Upper lobe of right lung (tissue), 1 donor: ENCODE results near the gene VSIG2. TPM values are rescaled to one million over a fixed set of nuclear protein-coding genes. Genes with fewer than 3 reads are reported as not detected.

Experiments used
- ATAC-seq: fragments of 200-7000 bp; cut with Tn5 transposase; one replicate; pipeline ENCODE4 v1.9.1; 2020; ENCODE audit warnings: mild to moderate bottlenecking, moderate library complexity
- DNase-seq: peaks from one replicate; pipeline ENCODE4 v3.0.0-alpha.2; 2020
- H3K27ac ChIP-seq: fragments of 200-600 bp; one replicate; pipeline ENCODE4 v1.8.0; 2022
- H3K27me3 ChIP-seq: fragments of 200-600 bp; one replicate; pipeline ENCODE4 v1.8.0; 2022; ENCODE audit warnings: mild to moderate bottlenecking
- H3K36me3 ChIP-seq: fragments of 200-600 bp; one replicate; pipeline ENCODE4 v1.8.0; 2022
- H3K4me1 ChIP-seq: fragments of 200-600 bp; one replicate; pipeline ENCODE4 v1.8.0; 2022
- H3K4me3 ChIP-seq: fragments of 200-600 bp; one replicate; pipeline ENCODE4 v1.8.0; 2022; ENCODE audit warnings: mild to moderate bottlenecking
- H3K9me3 ChIP-seq: fragments of 200-600 bp; one replicate; pipeline ENCODE4 v1.8.0; 2022
- intact Hi-C: fragments of 100-400 bp; cut with DNase I; formaldehyde crosslinking; loops from one replicate; pipeline ENCODE4 v1.11.0; 2022
- total RNA-seq: library from RNA; stranded (reverse); fragmentation: NEBNext Ultra II Directional; extraction: Animal tissue kit (Norgen Biotek cat#: 25700); gene quantifications from one replicate; pipeline ENCODE4 v1.2.1, GENCODE V29; 2021
- TF ChIP-seq, protein P1 (sequence below): fragments of 200-600 bp; IDR thresholded peaks from one replicate; pipeline ENCODE4 v1.8.0; 2022; ENCODE audit warnings: antibody characterized with exemption
- donor health status: DM: no; HTN: yes; CAD: no; lungs with severe emphysema.

Gene VSIG2
- total RNA-seq, 1 donor from 2014 or later, result 40.1 TPM

DNA sequence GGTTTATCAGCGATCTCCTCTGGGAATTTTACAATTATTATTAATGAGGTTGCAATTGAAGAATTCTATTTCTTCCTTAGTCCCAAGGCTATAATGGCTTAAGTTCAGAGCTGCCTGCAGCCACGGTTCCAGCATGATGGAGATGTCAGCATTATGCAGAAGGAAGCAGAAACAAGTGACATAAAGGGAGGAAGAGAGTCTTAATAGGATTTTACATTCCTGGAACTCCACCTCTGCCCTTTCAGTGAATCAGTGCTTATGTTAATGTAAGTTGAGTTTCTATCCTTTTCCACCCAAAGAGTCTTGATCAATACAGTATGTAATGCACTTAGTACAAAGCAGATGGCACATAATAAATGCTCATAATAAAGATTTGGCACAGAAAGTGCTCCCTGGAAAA, 23.9 kb downstream of the VSIG2 start:
- no peak for ATAC-seq
- no peak for DNase-seq
- Histone ChIP-seq H3K36me3 (no peaks in the 10 kb centered on the region), H3K27ac (no peak overlapping the region), H3K9me3 (no peaks in the 10 kb centered on the region), H3K27me3 (no peaks in the 10 kb centered on the region), H3K4me3 (no peak overlapping the region), H3K4me1 (peaks cover 13% of the 10 kb centered on the region)
- intact Hi-C loops, result no loop called here
- TF ChIP-seq, protein P1, sequence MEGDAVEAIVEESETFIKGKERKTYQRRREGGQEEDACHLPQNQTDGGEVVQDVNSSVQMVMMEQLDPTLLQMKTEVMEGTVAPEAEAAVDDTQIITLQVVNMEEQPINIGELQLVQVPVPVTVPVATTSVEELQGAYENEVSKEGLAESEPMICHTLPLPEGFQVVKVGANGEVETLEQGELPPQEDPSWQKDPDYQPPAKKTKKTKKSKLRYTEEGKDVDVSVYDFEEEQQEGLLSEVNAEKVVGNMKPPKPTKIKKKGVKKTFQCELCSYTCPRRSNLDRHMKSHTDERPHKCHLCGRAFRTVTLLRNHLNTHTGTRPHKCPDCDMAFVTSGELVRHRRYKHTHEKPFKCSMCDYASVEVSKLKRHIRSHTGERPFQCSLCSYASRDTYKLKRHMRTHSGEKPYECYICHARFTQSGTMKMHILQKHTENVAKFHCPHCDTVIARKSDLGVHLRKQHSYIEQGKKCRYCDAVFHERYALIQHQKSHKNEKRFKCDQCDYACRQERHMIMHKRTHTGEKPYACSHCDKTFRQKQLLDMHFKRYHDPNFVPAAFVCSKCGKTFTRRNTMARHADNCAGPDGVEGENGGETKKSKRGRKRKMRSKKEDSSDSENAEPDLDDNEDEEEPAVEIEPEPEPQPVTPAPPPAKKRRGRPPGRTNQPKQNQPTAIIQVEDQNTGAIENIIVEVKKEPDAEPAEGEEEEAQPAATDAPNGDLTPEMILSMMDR, result no peak

DNA sequence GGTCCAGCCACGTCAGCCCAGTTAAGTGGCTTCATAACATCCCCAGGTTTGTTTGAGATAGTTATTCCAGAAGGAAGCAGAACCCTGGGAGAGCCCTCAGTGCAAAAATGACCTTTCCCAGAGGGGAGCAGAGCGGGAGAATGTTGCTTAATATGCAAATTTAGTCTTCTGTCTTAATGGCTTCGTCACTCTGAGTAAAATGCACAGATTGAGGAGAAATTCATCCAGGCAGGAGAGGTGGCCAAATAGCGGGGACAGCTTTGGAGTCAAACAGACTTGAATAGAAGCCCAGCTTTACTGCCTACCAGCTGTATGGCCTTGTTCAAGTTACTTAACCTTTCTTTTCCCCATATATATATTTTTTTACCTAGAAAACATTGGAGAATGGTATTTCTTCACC, 24.6 kb downstream of the VSIG2 start:
- Histone ChIP-seq H3K4me3 (no peak overlapping the region), H3K27ac (peak overlapping the region; percentile 30), H3K4me1 (peaks cover 13% of the 10 kb centered on the region), H3K27me3 (no peaks in the 10 kb centered on the region), H3K9me3 (no peaks in the 10 kb centered on the region), H3K36me3 (no peaks in the 10 kb centered on the region)
- intact Hi-C loops, result no loop called here
- ATAC-seq (no peak), DNase-seq (no peak)
- TF ChIP-seq, protein P1, result no peak

DNA sequence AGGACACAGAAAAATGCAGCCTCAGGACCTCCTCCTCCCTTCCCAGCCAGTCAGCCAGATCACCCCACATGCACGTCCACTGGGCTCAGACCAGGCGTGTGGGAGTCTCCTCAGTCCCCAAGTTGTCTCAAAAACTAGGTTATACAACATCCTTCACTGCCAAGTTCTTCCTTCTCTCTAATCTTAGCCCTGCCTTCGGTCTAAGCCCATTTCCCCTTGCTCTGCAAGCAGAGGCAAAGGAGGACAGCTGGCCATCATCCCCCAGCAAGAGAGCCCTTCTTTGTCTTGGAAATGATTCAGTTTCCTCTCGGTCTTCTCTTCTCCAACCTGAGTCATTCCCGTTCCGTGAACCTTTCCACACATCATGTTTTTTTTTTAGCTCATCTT, 26.3 kb downstream of the VSIG2 start:
- Histone ChIP-seq H3K4me3 (peak overlapping the region; percentile 19), H3K9me3 (no peaks in the 10 kb centered on the region), H3K36me3 (no peaks in the 10 kb centered on the region), H3K27me3 (peaks cover 4% of the 10 kb centered on the region), H3K27ac (peak overlapping the region; percentile 71), H3K4me1 (peaks cover 13% of the 10 kb centered on the region)
- intact Hi-C loops, result no loop called here
- TF ChIP-seq, protein P1, result no peak
- DNase-seq, result no peak
- ATAC-seq, result peak; percentile 33

DNA sequence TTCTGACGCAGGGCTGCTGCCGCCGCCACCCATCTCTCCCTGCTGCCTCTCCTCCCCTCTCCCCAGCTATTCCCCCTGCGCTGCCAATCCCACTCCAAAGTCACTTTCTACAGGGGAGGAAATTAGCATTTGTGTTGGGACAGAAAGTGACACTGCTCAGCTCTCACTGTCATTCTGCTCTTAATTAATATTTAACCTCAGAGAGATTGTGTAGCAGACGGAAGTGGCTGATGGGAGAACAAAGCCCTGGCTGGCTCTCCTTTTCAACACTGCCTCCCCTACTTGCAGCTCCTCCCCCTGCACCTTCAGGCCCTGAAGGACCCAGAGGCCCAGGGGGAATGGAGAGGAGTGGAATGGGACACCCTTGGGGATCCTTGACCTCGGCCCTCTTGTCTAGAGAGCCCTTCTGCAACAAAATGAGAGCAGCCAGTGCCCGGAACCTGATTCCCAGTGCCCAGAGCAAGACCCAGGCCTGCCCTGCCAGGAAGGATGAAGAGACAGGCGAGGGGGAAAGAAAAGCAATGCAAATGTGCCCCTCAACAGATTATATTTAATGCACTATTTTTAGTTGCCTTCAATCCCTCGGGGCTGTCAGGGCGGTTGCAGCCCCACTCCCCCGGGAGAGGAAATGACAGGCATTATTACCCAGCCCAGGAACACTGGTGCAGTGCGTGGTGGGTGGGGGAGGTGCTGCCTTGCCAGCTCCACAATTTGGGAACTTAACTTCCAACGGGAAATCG, 26.9 kb downstream of the VSIG2 start:
- Histone ChIP-seq H3K36me3 (no peaks in the 10 kb centered on the region), H3K4me3 (peak overlapping the region; percentile 19), H3K27me3 (peaks cover 4% of the 10 kb centered on the region), H3K9me3 (no peaks in the 10 kb centered on the region), H3K4me1 (peaks cover 13% of the 10 kb centered on the region), H3K27ac (peak overlapping the region; percentile 71)
- DNase-seq (peak; percentile 88), ATAC-seq (peak; percentile 95)
- TF ChIP-seq, protein P1, result no peak
- intact Hi-C loops, result no loop called here

DNA sequence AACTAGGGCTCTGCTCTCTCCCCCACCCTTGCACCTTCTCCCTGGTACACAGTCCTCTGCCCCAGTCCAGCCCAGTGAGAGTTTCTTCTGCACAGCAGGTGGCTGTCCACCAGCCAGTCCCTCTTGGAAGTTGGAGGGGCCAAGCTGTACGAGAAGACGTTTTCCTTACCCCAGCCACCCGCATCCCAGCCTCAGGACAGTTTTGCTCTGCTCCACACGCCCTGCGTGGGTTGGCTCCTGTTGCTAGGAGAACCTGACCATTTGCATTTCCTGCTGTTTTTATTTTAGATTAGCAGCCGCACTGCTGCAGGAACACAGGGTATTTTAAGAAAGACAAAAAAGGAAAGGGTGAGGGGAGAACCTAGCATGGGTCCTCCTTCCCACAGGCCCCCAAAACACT, 29.9 kb downstream of the VSIG2 start:
- Histone ChIP-seq H3K9me3 (no peaks in the 10 kb centered on the region), H3K27ac (no peak overlapping the region), H3K27me3 (peaks cover 25% of the 10 kb centered on the region), H3K4me3 (no peak overlapping the region), H3K4me1 (peaks cover 32% of the 10 kb centered on the region), H3K36me3 (no peaks in the 10 kb centered on the region)
- intact Hi-C loops, result no loop called here
- TF ChIP-seq, protein P1, result no peak
- no peak for ATAC-seq
- DNase-seq, result no peak
